ENCODE measurements around the gene CYP2A6. TPM values are rescaled to one million over a fixed set of nuclear protein-coding genes. Genes with fewer than 3 reads are reported as not detected.

The CYP2A6 gene
- total and polyA plus RNA-seq, 2 of the 4 experiments (the other 2 are of a cell fraction), result not detected

DNA sequence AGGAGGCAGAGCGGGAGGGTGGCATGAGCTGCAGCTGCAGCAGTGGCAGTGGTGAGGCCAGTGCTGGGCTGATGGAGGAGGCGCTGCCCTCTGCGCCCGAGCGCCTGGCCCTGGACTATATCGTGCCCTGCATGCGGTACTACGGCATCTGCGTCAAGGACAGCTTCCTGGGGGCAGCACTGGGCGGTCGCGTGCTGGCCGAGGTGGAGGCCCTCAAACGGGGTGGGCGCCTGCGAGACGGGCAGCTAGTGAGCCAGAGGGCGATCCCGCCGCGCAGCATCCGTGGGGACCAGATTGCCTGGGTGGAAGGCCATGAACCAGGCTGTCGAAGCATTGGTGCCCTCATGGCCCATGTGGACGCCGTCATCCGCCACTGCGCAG lies 49.3 kb downstream of the CYP2A6 start:
- peaks cover 34% of the 10 kb centered on the region for H3K9me1 ChIP-seq (ENCODE audit: insufficient read depth, low read length)
- no peak overlapping the region for H3K27ac ChIP-seq (ENCODE audit: insufficient read depth, low read length)
- no peak overlapping the region for H4K91ac ChIP-seq (ENCODE audit: insufficient read depth, low read depth, low read length)
- no TSS peak for BruUV-seq (replicated peaks)
- no peak overlapping the region for H2BK15ac ChIP-seq (ENCODE audit: low read depth, low read length)
- dilution Hi-C loops (cut with HindIII; ENCODE audit: low sequenced_read_pairs, unreplicated experiment) (no loop called here), intact Hi-C loops (cut with micrococcal nuclease) (no loop called here), in situ Hi-C loops (cut with MboI; ENCODE audit: low sequenced_read_pairs) (no loop called here)
- no peak overlapping the region for H2BK5ac ChIP-seq (ENCODE audit: low read depth, low read length, poor library complexity, severe bottlenecking)
- no peak overlapping the region for H3K14ac ChIP-seq (replicated peaks; ENCODE audit: low read depth, low read length)
- ChIA-PET CTCF (no interaction called here), POLR2A (ENCODE audit: unreplicated experiment) (interaction anchor here (0.6 to 0.7 kb wide), 2 partner anchors 19 to 59 kb away, joined by 3 to 11 read pairs; no protein-coding TSS in a partner anchor)
- peak overlapping the region; percentile 10 for H2AFZ ChIP-seq (replicated peaks; ENCODE audit: low read length, poor library complexity)
- no peak overlapping the region for H3K9ac ChIP-seq (ENCODE audit: low read depth, low read length)
- DNase-seq, result no peak
- H2AK5ac ChIP-seq (ENCODE audit: low read depth, low read length), result no peak overlapping the region
- peaks cover 8 to 71% of the 10 kb centered on the region in 2 experiments; a peak in 3 of 4 replicates for H3K79me1 ChIP-seq (ENCODE audit: low read depth in 1 of 2, low read length in 2 of 2)
- no peak for TF ChIP-seq SMC3 (IDR thresholded peaks at IDR 0.05; ENCODE audit: low read depth, low read length)
- TF ChIP-seq FOS (IDR thresholded peaks at IDR 0.05; ENCODE audit: low read depth, low read length), result no peak
- TF ChIP-seq RAD21 (IDR thresholded peaks at IDR 0.05; ENCODE audit: low read length), result no peak
- TF ChIP-seq USF2 (IDR thresholded peaks at IDR 0.05; ENCODE audit: low read depth, low read length), result no peak
- TF ChIP-seq MAZ (IDR thresholded peaks at IDR 0.05; ENCODE audit: borderline replicate concordance, low read depth, low read length), result no peak
- no peak for TF ChIP-seq ELK1 (IDR thresholded peaks at IDR 0.05; ENCODE audit: borderline replicate concordance, low read depth, low read length)
- TF ChIP-seq POLR2A (IDR thresholded peaks at IDR 0.05; ENCODE audit: low read depth, low read length), result no peak
- no peak for TF ChIP-seq CHD1 (IDR thresholded peaks at IDR 0.05; ENCODE audit: low read depth, low read length)
- TF ChIP-seq CTCF (conservative IDR thresholded peaks at IDR 0.05; ENCODE audit: low read depth, low read length), result no peak
- no peak for TF ChIP-seq RFX5 (IDR thresholded peaks at IDR 0.05; ENCODE audit: low read depth, low read length)
- peak overlapping the region; percentile 28; the same call in 1 of the 2 replicates for H3K23ac ChIP-seq (ENCODE audit: low read depth, low read length)
- no peak for ATAC-seq (ENCODE audit: low read depth)
- H4K5ac ChIP-seq (ENCODE audit: low read depth, low read length), result no peak overlapping the region
- peaks cover 36% of the 10 kb centered on the region for H3K4me1 ChIP-seq (ENCODE audit: control insufficient read depth, insufficient read depth, low read length)
- no peak overlapping the region for H2AK9ac ChIP-seq (replicated peaks; ENCODE audit: low read depth, low read length, poor library complexity)
- H3K4ac ChIP-seq (ENCODE audit: low read depth, low read length), result no peak overlapping the region
- no peak overlapping the region; the same call in 1 of the 2 replicates for H3K4me3 ChIP-seq (ENCODE audit: insufficient read depth, low read depth, low read length)
- H3K56ac ChIP-seq (ENCODE audit: extremely low read depth, insufficient read depth, low read length), result no peak overlapping the region
- WGBS, 2 experiments (ENCODE audit: extremely low coverage in 2 of 2, insufficient read length in 1 of 2), result 94% methylated on average over 21 of the region's 27 CpGs; no CpG with 5 or more reads in 1 of the 2 experiments
- no peak overlapping the region for H3K18ac ChIP-seq (ENCODE audit: low read depth, low read length)
- no peak overlapping the region for H4K8ac ChIP-seq (ENCODE audit: low read depth in 2 of 2, low read length in 2 of 2)
- H3K4me2 ChIP-seq (ENCODE audit: low read depth, low read length), result peak overlapping the region; percentile 35; the same call in 1 of the 2 replicates
- H3K36me3 ChIP-seq (ENCODE audit: control insufficient read depth, insufficient read depth, low read length), result peaks cover 44% of the 10 kb centered on the region
- no peaks in the 10 kb centered on the region for H3K27me3 ChIP-seq (ENCODE audit: control insufficient read depth, insufficient read depth, low read length)
- no peak overlapping the region for H2BK120ac ChIP-seq (ENCODE audit: low read depth, low read length)
- peaks cover 63% of the 10 kb centered on the region for H4K20me1 ChIP-seq (ENCODE audit: insufficient read depth, low read length)
- H2BK20ac ChIP-seq (ENCODE audit: low read depth, low read length), result no peak overlapping the region
- no peaks in the 10 kb centered on the region for H3K9me3 ChIP-seq (ENCODE audit: control insufficient read depth, insufficient read depth, low read length)

Data from IMR-90 (cell line).